Right atrium auricular region (tissue), 2 donors: ENCODE results near the gene GRIP1. TPM values are rescaled to one million over a fixed set of nuclear protein-coding genes. Genes with fewer than 3 reads are reported as not detected.
A peak's percentile ranks its signal among the peaks of the same experiment; 100 is the strongest.

Experiments used
- DNase-seq: peaks from one replicate; pipeline ENCODE4 v3.0.0-alpha.2; 2019; ENCODE audit warnings: low spot score
- H3K27ac ChIP-seq, 2 donors: fragments of 200-600 bp; sonication (generic); 1 replicate in 1 of 2; 2 replicates in 1 of 2; pipeline ENCODE4 v1.5.1; 2016 to 2019
- H3K27me3 ChIP-seq, 2 donors: fragments of 200-600 bp; sonication (generic); one replicate each; pipeline versions ENCODE4 v1.5.1 to v1.6.0; 2017 to 2019
- H3K36me3 ChIP-seq: fragments of 200-600 bp; sonication (generic); one replicate; pipeline ENCODE4 v1.5.1; 2016
- H3K4me1 ChIP-seq, 2 donors: fragments of 200-600 bp; sonication (generic); one replicate each; pipeline versions ENCODE4 v1.5.1 to v1.6.0; 2017 to 2019
- H3K4me3 ChIP-seq, 2 donors: fragments of 200-600 bp; sonication (generic); 1 replicate in 1 of 2; 2 replicates in 1 of 2; pipeline ENCODE4 v1.5.1; 2017 to 2019; ENCODE audit warnings: mild to moderate bottlenecking in 1 of 2, moderate library complexity in 1 of 2
- H3K9me3 ChIP-seq, 2 donors: fragments of 200-600 bp; sonication (generic); one replicate each; pipeline ENCODE4 v1.5.1; 2019
- total RNA-seq, 2 donors: library from RNA; depleted of rRNA; stranded (reverse); fragments of >200 nt; gene quantifications; one replicate each; pipeline ENCODE4 v1.1.0, GENCODE V29; 2016
- TF ChIP-seq, protein P1 (sequence below), 2 donors: fragments of 200-600 bp; sonication (generic); IDR thresholded peaks; one replicate each; pipeline ENCODE4 v1.5.1; 2019; ENCODE audit warnings: antibody characterized with exemption in 2 of 2

Gene GRIP1
- total RNA-seq, 2 donors from 2014 or later = 5.3 to 12.6 TPM

- Histone ChIP-seq H3K27ac (no peak overlapping the region), H3K4me3 (no peak overlapping the region), H3K36me3 (no peaks in the 10 kb centered on the region), H3K4me1 (peaks cover 0 to 6% of the 10 kb centered on the region in 2 donors), H3K27me3 (no peaks in the 10 kb centered on the region), H3K9me3 (no peaks in the 10 kb centered on the region)
- no peak for DNase-seq
- TF ChIP-seq, protein P1, sequence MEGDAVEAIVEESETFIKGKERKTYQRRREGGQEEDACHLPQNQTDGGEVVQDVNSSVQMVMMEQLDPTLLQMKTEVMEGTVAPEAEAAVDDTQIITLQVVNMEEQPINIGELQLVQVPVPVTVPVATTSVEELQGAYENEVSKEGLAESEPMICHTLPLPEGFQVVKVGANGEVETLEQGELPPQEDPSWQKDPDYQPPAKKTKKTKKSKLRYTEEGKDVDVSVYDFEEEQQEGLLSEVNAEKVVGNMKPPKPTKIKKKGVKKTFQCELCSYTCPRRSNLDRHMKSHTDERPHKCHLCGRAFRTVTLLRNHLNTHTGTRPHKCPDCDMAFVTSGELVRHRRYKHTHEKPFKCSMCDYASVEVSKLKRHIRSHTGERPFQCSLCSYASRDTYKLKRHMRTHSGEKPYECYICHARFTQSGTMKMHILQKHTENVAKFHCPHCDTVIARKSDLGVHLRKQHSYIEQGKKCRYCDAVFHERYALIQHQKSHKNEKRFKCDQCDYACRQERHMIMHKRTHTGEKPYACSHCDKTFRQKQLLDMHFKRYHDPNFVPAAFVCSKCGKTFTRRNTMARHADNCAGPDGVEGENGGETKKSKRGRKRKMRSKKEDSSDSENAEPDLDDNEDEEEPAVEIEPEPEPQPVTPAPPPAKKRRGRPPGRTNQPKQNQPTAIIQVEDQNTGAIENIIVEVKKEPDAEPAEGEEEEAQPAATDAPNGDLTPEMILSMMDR (IDR thresholded peaks at IDR 0.05) = no peak
These were observed 40.2 kb downstream of the GRIP1 start for GRCh38 chr12:66638666-66639065.

DNA sequence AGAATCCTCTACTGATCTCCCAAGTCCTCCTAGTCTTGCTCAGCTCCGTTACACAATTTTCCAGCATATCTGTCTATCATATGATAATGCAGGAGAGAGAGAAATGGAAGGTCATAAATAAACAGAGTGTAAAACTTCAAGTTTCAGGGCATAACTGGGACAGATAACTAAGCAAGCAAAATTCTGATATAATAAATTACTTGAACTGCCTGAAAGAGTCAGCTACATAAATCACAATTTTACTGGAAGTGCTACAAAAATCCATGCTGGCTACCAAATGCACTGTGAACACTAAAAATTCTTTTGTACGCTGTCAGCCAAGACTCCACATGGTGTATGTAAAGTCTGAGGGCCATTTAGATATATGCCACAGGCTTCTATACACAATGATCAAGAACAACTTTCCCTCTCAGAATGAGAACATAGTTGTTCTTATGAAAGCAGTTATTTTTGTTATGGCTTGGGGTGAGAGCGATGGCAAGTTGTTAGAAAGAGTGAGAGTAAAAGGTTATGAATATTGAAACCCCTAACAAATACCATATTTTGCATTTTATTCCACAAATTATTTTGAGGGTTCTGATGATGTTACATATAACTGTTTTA lies 41.1 kb downstream of the GRIP1 start:
- no peaks in the 10 kb centered on the region for H3K9me3 ChIP-seq
- no peak overlapping the region for H3K4me3 ChIP-seq
- H3K4me1 ChIP-seq = peaks cover 0 to 6% of the 10 kb centered on the region in 2 donors
- H3K36me3 ChIP-seq = no peaks in the 10 kb centered on the region
- no peak overlapping the region for H3K27ac ChIP-seq
- DNase-seq = no peak
- TF ChIP-seq, protein P1 (IDR thresholded peaks at IDR 0.05) = no peak
- no peaks in the 10 kb centered on the region for H3K27me3 ChIP-seq

GRCh38 chr12:66636771-66637170 lies 42.1 kb downstream of the GRIP1 start:
- TF ChIP-seq, protein P1 (IDR thresholded peaks at IDR 0.05) = no peak
- DNase-seq = no peak
- H3K4me3 ChIP-seq = no peak overlapping the region
- no peaks in the 10 kb centered on the region for H3K36me3 ChIP-seq
- no peaks in the 10 kb centered on the region for H3K27me3 ChIP-seq
- no peaks in the 10 kb centered on the region for H3K9me3 ChIP-seq
- H3K27ac ChIP-seq = peak overlapping the region in 1 of 2 donors; percentile 21
- peaks cover 0 to 6% of the 10 kb centered on the region in 2 donors for H3K4me1 ChIP-seq

- no peak overlapping the region for H3K27ac ChIP-seq
- TF ChIP-seq, protein P1 (IDR thresholded peaks at IDR 0.05) = no peak
- peaks cover 0 to 6% of the 10 kb centered on the region in 2 donors for H3K4me1 ChIP-seq
- no peak overlapping the region for H3K4me3 ChIP-seq
- H3K9me3 ChIP-seq = no peaks in the 10 kb centered on the region
- H3K27me3 ChIP-seq = no peaks in the 10 kb centered on the region
- no peak for DNase-seq
- H3K36me3 ChIP-seq = no peaks in the 10 kb centered on the region
These were observed 45.2 kb downstream of the GRIP1 start for GRCh38 chr12:66633676-66634075.

- TF ChIP-seq, protein P1 (IDR thresholded peaks at IDR 0.05) = no peak
- no peak overlapping the region for H3K4me3 ChIP-seq
These were observed 49.6 kb downstream of the GRIP1 start for GRCh38 chr12:66629138-66629870.

More at GRCh38 chr12:66629138-66629870, 49.6 kb downstream of the GRIP1 start:
- no peak for DNase-seq
- Histone ChIP-seq H3K4me1 (peaks cover 0 to 11% of the 10 kb centered on the region in 2 donors), H3K27ac (no peak overlapping the region), H3K9me3 (no peaks in the 10 kb centered on the region), H3K27me3 (no peaks in the 10 kb centered on the region), H3K36me3 (no peaks in the 10 kb centered on the region)
